ENCODE measurements around the gene SNRPA.

SNRPA gene

GRCh38 chr19:40721936-40722661 is 28.9 kb upstream of the SNRPA start:
- POLR2A ChIA-PET = interaction anchor here (0.6 to 2.8 kb wide), 5 partner anchors 20 to 97 kb away, joined by 3 to 15 read pairs (median 6); partner anchors contain the start of genes ACTMAP, RAB4B and SNRPA
- TF ChIP-seq ZNF311 (tag by site-specific recombination; IDR thresholded peaks at IDR 0.05; ENCODE audit: borderline replicate concordance) (0 out of 2 replicates have a peak, but pooled peaks have one; percentile 26), REPIN1 (tag by site-specific recombination; IDR thresholded peaks at IDR 0.05; ENCODE audit: low read depth) (no peak)
- Histone ChIP-seq H3K4me3 (ENCODE audit: low read depth, low read length) (no peak overlapping the region), H3K36me3 (ENCODE audit: control insufficient read depth in 2 of 2, insufficient read depth in 1 of 2, low read length in 2 of 2) (peaks cover 46 to 74% of the 10 kb centered on the region in 2 experiments), H3K4me1 (ENCODE audit: control insufficient read depth, insufficient read depth, low read length) (peaks cover 27% of the 10 kb centered on the region), H3K9me3 (ENCODE audit: control insufficient read depth, insufficient read depth, low read depth, low read length) (no peaks in the 10 kb centered on the region; the same call in 1 of the 2 replicates), H3K27ac (ENCODE audit: extremely low read depth, low read depth, low read length) (no peak overlapping the region)
- CTCF ChIA-PET = interaction anchor here (0.7 to 1.7 kb wide), 6 partner anchors 22 to 151 kb away, joined by 3 to 8 read pairs (median 4); partner anchors contain the start of gene ACTMAP

DNA sequence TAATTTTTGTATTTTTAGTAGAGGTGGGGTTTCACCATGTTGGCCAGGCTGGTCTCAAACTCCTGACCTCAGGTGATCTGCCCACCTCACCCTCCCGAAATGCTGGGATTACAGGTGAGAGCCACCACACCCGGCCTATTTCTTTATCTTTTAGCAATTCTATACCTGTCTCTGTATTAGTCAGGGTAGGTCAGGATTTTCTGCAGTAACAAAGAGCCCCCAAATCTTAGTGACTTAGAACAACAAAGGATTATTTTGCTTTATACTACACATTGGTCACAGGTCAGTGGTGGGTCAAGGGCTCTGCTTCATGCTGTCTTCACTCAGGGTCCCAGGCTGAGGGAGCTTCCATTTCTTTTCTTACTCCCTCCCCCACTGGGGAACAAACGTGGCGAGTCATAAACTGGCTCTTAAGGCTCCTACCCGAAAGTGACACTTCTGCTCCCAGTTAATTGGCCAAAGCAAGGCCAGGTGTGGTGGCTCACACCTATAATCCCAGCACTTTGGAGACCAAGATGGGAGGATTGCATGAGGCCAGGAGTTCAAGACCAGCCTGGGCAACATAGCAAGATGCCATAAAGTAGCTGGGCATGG is 27.2 kb upstream of the SNRPA start:
- Histone ChIP-seq H3K36me3 (ENCODE audit: control insufficient read depth in 2 of 2, insufficient read depth in 1 of 2, low read length in 2 of 2) (peaks cover 59 to 90% of the 10 kb centered on the region in 2 experiments), H3K4me1 (ENCODE audit: control insufficient read depth, insufficient read depth, low read length) (peaks cover 11% of the 10 kb centered on the region), H3K4me3 (ENCODE audit: low read depth, low read length) (no peak overlapping the region), H3K27ac (ENCODE audit: extremely low read depth, low read depth, low read length) (0 out of 2 replicates have a peak overlapping the region, but pooled peaks have one; percentile 16), H3K9me3 (ENCODE audit: control insufficient read depth, insufficient read depth, low read depth, low read length) (no peaks in the 10 kb centered on the region; the same call in 1 of the 2 replicates)
- POLR2A ChIA-PET = interaction anchor here (0.5 to 0.8 kb wide), 2 partner anchors 27 to 30 kb away, joined by 3 to 4 read pairs; partner anchors contain the start of gene ACTMAP
- CTCF ChIA-PET = interaction anchor here (0.6 kb wide), 1 partner anchor 193 kb away, joined by 7 read pairs; no protein-coding TSS in a partner anchor
- no peak for TF ChIP-seq OSR2 (tag by site-specific recombination; IDR thresholded peaks at IDR 0.05)
- no peak for TF ChIP-seq ZNF280C (tag by site-specific recombination; IDR thresholded peaks at IDR 0.05)
- no peak for TF ChIP-seq ZNF747 (tag by site-specific recombination; IDR thresholded peaks at IDR 0.05)
- TF ChIP-seq ZNF48 (tag by site-specific recombination; IDR thresholded peaks at IDR 0.05) = no peak
- TF ChIP-seq ZNF324 (tag by site-specific recombination; IDR thresholded peaks at IDR 0.05) = no peak
- TF ChIP-seq ZNF157 (tag by site-specific recombination; IDR thresholded peaks at IDR 0.05) = no peak
- TF ChIP-seq ZNF146 (tag by site-specific recombination; IDR thresholded peaks at IDR 0.05) = 0 out of 2 replicates have a peak, but pooled peaks have one; percentile 3
- no peak for TF ChIP-seq ZNF221 (tag by site-specific recombination; IDR thresholded peaks at IDR 0.05; ENCODE audit: borderline replicate concordance)
- no peak for TF ChIP-seq PRDM1 (tag by site-specific recombination; IDR thresholded peaks at IDR 0.05)
- no peak for TF ChIP-seq ZIC2 (tag by site-specific recombination; IDR thresholded peaks at IDR 0.05)
- TF ChIP-seq ZNF174 (tag by site-specific recombination; IDR thresholded peaks at IDR 0.05) = no peak
- no peak for TF ChIP-seq ZNF580 (tag by site-specific recombination; IDR thresholded peaks at IDR 0.05)
- TF ChIP-seq ZNF404 (tag by site-specific recombination; IDR thresholded peaks at IDR 0.05) = peak; percentile 36; the same call in 1 of the 2 replicates
- 0 out of 2 replicates have a peak, but pooled peaks have one; percentile 21 for TF ChIP-seq RBAK (tag by site-specific recombination; IDR thresholded peaks at IDR 0.05)
- no peak for TF ChIP-seq ZNF529 (tag by site-specific recombination; IDR thresholded peaks at IDR 0.05; ENCODE audit: insufficient replicate concordance)

DNA sequence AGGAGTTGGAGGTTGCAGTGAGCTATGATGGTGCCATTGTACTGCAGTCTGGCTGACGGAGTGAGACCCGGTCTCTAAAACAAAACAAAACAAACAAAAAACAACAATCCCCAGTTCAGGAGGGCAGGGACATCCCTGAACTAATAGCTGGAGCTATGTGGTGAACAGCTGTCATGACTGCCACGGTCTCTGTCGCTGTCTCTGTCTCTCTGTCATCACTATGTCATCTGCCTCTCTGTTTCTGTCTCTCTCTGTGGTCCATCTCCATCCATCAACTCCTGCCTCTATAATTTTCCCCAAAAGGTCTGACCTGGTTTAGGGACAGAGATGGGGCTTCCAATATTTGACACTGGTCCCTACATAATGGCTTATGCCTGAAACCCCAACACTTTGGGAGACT is 26.7 kb upstream of the SNRPA start:
- H3K4me3 ChIP-seq (ENCODE audit: low read depth, low read length) = no peak overlapping the region
- H3K27ac ChIP-seq (ENCODE audit: extremely low read depth, low read depth, low read length) = 0 out of 2 replicates have a peak overlapping the region, but pooled peaks have one; percentile 16
- ChIA-PET POLR2A (interaction anchor here (0.7 to 1.8 kb wide), 3 partner anchors 26 to 328 kb away, joined by 3 to 4 read pairs (median 4); partner anchors contain the start of genes ACTMAP and RAB4B), CTCF (interaction anchor here (0.6 kb wide), 2 partner anchors 193 to 251 kb away, joined by 5 to 7 read pairs; no protein-coding TSS in a partner anchor)
- no peaks in the 10 kb centered on the region; the same call in 1 of the 2 replicates for H3K9me3 ChIP-seq (ENCODE audit: control insufficient read depth, insufficient read depth, low read depth, low read length)
- peaks cover 63 to 95% of the 10 kb centered on the region in 2 experiments for H3K36me3 ChIP-seq (ENCODE audit: control insufficient read depth in 2 of 2, insufficient read depth in 1 of 2, low read length in 2 of 2)
- peaks cover 5% of the 10 kb centered on the region for H3K4me1 ChIP-seq (ENCODE audit: control insufficient read depth, insufficient read depth, low read length)
- TF ChIP-seq GLI2 (tag by site-specific recombination; IDR thresholded peaks at IDR 0.05; ENCODE audit: borderline replicate concordance, low read depth) (no peak), ZFHX2 (tag by site-specific recombination; conservative IDR thresholded peaks at IDR 0.05) (no peak), ZNF184 (tag by site-specific recombination; IDR thresholded peaks at IDR 0.05) (no peak)
